Measurements from ENCODE around the gene OVCH1. TPM values are rescaled to one million over a fixed set of nuclear protein-coding genes. Genes with fewer than 3 reads are reported as not detected.

The OVCH1 gene
- total and polyA plus RNA-seq, 3 donors from 2014 or later, result 0.43 to 3.0 (median 1.2) TPM

- no peaks in the 10 kb centered on the region for H3K36me3 ChIP-seq (ENCODE audit: low read depth, missing control alignments)
- no peak overlapping the region for H3K4me3 ChIP-seq
- H3K27me3 ChIP-seq, result no peaks in the 10 kb centered on the region
- intact Hi-C loops (cut with DNase I; ENCODE audit: low total_unique reads), result no loop called here
- no peaks in the 10 kb centered on the region for H3K9me3 ChIP-seq
- TF ChIP-seq CTCF (IDR thresholded peaks at IDR 0.05) (peak; percentile 35 to 76 (median 48)), POLR2A (IDR thresholded peaks at IDR 0.05) (no peak)
- no peak overlapping the region for H3K27ac ChIP-seq
- DNase-seq, result peak; percentile 43
- no peaks in the 10 kb centered on the region for H3K4me1 ChIP-seq
Observed at GRCh38 chr12:29519585-29520182, 22.2 kb upstream of the OVCH1 start.

GRCh38 chr12:29518407-29518806, 20.9 kb upstream of the OVCH1 start:
- H3K4me1 ChIP-seq, result no peaks in the 10 kb centered on the region
- H3K27ac ChIP-seq, result no peak overlapping the region
- no peaks in the 10 kb centered on the region for H3K27me3 ChIP-seq
- no peak overlapping the region for H3K4me3 ChIP-seq
- H3K36me3 ChIP-seq (ENCODE audit: low read depth, missing control alignments), result no peaks in the 10 kb centered on the region
- 74 to 80% methylated on average over 2 of the region's 2 CpGs for whole genome bisulfite sequencing, 2 donors
- TF ChIP-seq CTCF (IDR thresholded peaks at IDR 0.05), result no peak
- TF ChIP-seq POLR2A (IDR thresholded peaks at IDR 0.05), result no peak
- intact Hi-C loops (cut with DNase I; ENCODE audit: low total_unique reads), result no loop called here
- no peaks in the 10 kb centered on the region for H3K9me3 ChIP-seq
- DNase-seq, result no peak

GRCh38 chr12:29517264-29517663, 19.8 kb upstream of the OVCH1 start:
- H3K4me1 ChIP-seq, result no peaks in the 10 kb centered on the region
- TF ChIP-seq POLR2A (IDR thresholded peaks at IDR 0.05), result no peak
- TF ChIP-seq CTCF (IDR thresholded peaks at IDR 0.05), result no peak
- no peaks in the 10 kb centered on the region for H3K27me3 ChIP-seq
- intact Hi-C loops (cut with DNase I; ENCODE audit: low total_unique reads), result no loop called here
- no peak for DNase-seq
- no peak overlapping the region for H3K27ac ChIP-seq
- H3K4me3 ChIP-seq, result no peak overlapping the region
- 89 to 91% methylated on average over 7 of the region's 7 CpGs for WGBS, 2 donors
- no peaks in the 10 kb centered on the region for H3K36me3 ChIP-seq (ENCODE audit: low read depth, missing control alignments)
- H3K9me3 ChIP-seq, result no peaks in the 10 kb centered on the region

GRCh38 chr12:29516431-29516875, 19.0 kb upstream of the OVCH1 start:
- Histone ChIP-seq H3K9me3 (no peaks in the 10 kb centered on the region), H3K36me3 (ENCODE audit: low read depth, missing control alignments) (no peaks in the 10 kb centered on the region), H3K27me3 (no peaks in the 10 kb centered on the region), H3K4me1 (no peaks in the 10 kb centered on the region), H3K27ac (no peak overlapping the region), H3K4me3 (no peak overlapping the region)
- intact Hi-C loops (cut with DNase I; ENCODE audit: low total_unique reads), result no loop called here
- 86 to 89% methylated on average over 2 of the region's 2 CpGs for WGBS, 2 donors
- TF ChIP-seq CTCF (IDR thresholded peaks at IDR 0.05) (no peak), POLR2A (IDR thresholded peaks at IDR 0.05) (no peak)
- DNase-seq, result no peak

GRCh38 chr12:29510591-29511185, 13.2 kb upstream of the OVCH1 start:
- Histone ChIP-seq H3K9me3 (no peaks in the 10 kb centered on the region), H3K4me3 (no peak overlapping the region), H3K36me3 (ENCODE audit: low read depth, missing control alignments) (no peaks in the 10 kb centered on the region), H3K27ac (no peak overlapping the region), H3K27me3 (no peaks in the 10 kb centered on the region), H3K4me1 (no peaks in the 10 kb centered on the region)
- 82% methylated on average over 6 of the region's 6 CpGs for WGBS, 2 donors
- intact Hi-C loops (cut with DNase I; ENCODE audit: low total_unique reads), result no loop called here
- no peak for DNase-seq
- TF ChIP-seq POLR2A (IDR thresholded peaks at IDR 0.05) (no peak), CTCF (IDR thresholded peaks at IDR 0.05) (no peak)

Measured in testis (tissue), 3 donors.